Bronchial epithelial cell (primary cell): ENCODE results near the gene GTF2H4. TPM values are rescaled to one million over a fixed set of nuclear protein-coding genes. Genes with fewer than 3 reads are reported as not detected.

Experiments used
- DNase-seq: peaks from one replicate; pipeline ENCODE4 v3.0.0-alpha.2; 2010; ENCODE audit warnings: low read depth
- FAIRE-seq: peaks from 2 replicates; lab custom pipeline; 2011; peaks lifted over from hg19 to GRCh38; lab: Jason Lieb, UNC
- H3K27me3 ChIP-seq: 2 replicates; pipeline ENCODE4 v1.5.1; 2011; ENCODE audit warnings: low read length; ENCODE audit not compliant: control insufficient read depth, insufficient read depth
- H3K36me3 ChIP-seq: 2 replicates; pipeline ENCODE4 v1.5.1; 2011; ENCODE audit warnings: low read length; ENCODE audit not compliant: control insufficient read depth, insufficient read depth
- H3K4me3 ChIP-seq: 2 replicates; pipeline ENCODE4 v1.5.1; 2011; ENCODE audit warnings: mild to moderate bottlenecking, low read depth, low read length, control low read depth
- total RNA-seq: library from RNA; depleted of rRNA; stranded (reverse); fragments of >200 nt; gene quantifications from 2 replicates; pipeline ENCODE4 v1.2.1, GENCODE V29; 2014
- TF ChIP-seq, protein P1 (sequence below): IDR thresholded peaks from 2 replicates; pipeline ENCODE4 v1.5.1; 2011; ENCODE audit warnings: mild to moderate bottlenecking, moderate library complexity, low read length, control low read depth, inconsistent platforms; ENCODE audit not compliant: insufficient read depth, severe bottlenecking

The GTF2H4 gene
- total RNA-seq, 1 donor from 2014 or later: 10.0 TPM

DNA sequence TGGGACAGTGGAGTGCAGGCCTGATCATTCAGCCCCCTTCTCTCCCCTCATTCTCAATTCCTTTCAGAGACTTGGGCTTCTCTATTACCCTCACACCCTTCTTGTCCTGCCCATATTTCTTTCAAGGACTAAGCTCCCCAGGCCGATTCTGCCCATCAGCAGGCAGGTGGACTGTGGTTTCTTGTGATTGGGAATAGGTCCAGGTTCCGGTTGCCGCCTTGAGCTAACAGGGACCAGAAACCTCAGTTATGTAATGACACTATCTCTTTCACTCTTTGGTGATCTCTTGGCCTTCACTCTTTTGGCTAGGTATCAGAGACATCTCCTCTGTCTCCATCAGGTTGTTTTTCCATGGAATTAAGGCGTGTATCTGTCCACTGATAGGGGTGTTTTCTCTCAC, 39.2 kb downstream of the GTF2H4 start:
- Histone ChIP-seq H3K36me3 (no peaks in the 10 kb centered on the region), H3K27me3 (peaks cover 6% of the 10 kb centered on the region), H3K4me3 (no peak overlapping the region)
- TF ChIP-seq, protein P1, sequence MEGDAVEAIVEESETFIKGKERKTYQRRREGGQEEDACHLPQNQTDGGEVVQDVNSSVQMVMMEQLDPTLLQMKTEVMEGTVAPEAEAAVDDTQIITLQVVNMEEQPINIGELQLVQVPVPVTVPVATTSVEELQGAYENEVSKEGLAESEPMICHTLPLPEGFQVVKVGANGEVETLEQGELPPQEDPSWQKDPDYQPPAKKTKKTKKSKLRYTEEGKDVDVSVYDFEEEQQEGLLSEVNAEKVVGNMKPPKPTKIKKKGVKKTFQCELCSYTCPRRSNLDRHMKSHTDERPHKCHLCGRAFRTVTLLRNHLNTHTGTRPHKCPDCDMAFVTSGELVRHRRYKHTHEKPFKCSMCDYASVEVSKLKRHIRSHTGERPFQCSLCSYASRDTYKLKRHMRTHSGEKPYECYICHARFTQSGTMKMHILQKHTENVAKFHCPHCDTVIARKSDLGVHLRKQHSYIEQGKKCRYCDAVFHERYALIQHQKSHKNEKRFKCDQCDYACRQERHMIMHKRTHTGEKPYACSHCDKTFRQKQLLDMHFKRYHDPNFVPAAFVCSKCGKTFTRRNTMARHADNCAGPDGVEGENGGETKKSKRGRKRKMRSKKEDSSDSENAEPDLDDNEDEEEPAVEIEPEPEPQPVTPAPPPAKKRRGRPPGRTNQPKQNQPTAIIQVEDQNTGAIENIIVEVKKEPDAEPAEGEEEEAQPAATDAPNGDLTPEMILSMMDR: no peak
- DNase-seq (no peak), FAIRE-seq (no peak)

DNA sequence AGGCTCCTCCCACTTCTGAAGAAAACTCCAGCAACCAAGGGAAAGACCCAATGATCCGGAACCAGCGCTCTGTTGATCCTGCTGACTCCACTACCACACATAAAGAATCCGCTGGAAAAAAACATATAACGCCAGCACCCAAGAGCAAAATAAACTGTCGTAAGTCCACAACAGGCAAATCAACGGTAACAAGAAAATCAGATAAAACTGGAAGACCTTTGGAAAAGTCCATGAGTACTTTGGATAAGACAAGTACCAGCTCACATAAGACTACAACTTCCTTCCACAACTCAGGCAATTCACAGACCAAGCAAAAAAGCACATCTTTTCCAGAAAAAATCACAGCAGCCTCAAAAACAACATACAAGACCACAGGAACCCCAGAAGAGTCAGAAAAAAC, 40.8 kb downstream of the GTF2H4 start:
- peaks cover 6% of the 10 kb centered on the region for H3K27me3 ChIP-seq
- no peak for DNase-seq
- no peak for FAIRE-seq

DNA sequence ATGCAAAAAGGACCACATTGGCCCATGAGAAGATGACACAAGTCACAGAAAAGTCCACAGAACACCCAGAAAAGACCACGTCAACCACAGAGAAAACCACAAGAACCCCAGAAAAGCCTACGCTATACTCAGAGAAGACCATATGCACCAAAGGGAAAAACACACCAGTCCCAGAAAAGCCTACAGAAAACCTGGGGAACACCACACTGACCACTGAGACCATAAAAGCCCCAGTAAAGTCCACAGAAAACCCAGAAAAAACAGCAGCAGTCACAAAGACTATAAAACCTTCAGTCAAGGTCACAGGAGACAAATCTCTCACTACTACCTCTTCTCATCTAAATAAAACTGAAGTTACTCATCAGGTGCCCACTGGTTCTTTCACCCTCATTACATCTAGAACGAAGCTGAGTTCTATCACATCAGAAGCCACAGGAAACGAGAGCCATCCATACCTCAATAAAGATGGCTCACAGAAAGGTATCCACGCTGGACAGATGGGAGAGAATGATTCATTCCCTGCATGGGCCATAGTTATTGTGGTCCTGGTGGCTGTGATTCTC, 44.0 kb downstream of the GTF2H4 start:
- no peaks in the 10 kb centered on the region for H3K36me3 ChIP-seq

More for the DNA sequence above, 40.8 kb downstream of the GTF2H4 start:
- TF ChIP-seq, protein P1: no peak
- Histone ChIP-seq H3K36me3 (no peaks in the 10 kb centered on the region), H3K4me3 (no peak overlapping the region)

DNA sequence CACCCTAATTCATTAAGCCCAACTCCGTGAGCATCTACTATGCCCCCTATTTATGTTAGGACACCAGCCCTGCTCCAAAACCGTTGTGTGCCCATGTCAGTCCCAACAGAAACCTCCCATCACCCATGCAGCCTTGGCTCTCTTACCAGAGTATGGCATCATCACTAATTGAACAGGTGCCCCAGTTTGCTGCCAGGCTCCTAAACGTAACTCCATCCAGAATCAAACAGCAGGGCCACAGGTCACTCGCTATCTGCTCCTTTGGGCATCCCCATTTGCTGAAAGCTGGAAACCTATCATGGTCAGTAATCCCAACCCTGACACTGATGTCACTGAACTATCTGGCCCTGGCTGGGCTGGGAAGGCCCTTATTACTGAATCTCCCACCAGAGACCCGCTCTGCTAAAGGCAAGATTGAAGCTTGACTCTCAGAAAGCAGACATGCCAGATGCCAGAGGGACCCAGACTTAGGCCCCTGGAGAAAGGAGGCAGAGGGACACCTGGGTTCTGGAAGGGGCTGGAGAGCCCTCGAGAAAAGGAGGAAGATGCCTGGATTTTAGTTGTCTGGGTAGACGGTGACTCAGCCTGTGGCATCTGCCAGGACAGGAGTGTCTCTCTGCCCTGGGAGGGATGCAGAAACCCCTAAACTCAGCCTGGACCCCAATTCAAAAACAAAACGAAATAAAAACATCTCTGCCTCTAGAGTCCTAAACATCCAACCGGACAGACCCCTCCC, 46.8 kb downstream of the GTF2H4 start:
- TF ChIP-seq, protein P1: no peak
- H3K4me3 ChIP-seq: no peak overlapping the region
- no peak for FAIRE-seq
- H3K27me3 ChIP-seq: peaks cover 6% of the 10 kb centered on the region
- no peak for DNase-seq
- H3K36me3 ChIP-seq: no peaks in the 10 kb centered on the region

More for the DNA sequence above, 44.0 kb downstream of the GTF2H4 start:
- Histone ChIP-seq H3K4me3 (no peak overlapping the region), H3K27me3 (peaks cover 6% of the 10 kb centered on the region)
- FAIRE-seq (no peak), DNase-seq (no peak)
- TF ChIP-seq, protein P1: no peak

DNA sequence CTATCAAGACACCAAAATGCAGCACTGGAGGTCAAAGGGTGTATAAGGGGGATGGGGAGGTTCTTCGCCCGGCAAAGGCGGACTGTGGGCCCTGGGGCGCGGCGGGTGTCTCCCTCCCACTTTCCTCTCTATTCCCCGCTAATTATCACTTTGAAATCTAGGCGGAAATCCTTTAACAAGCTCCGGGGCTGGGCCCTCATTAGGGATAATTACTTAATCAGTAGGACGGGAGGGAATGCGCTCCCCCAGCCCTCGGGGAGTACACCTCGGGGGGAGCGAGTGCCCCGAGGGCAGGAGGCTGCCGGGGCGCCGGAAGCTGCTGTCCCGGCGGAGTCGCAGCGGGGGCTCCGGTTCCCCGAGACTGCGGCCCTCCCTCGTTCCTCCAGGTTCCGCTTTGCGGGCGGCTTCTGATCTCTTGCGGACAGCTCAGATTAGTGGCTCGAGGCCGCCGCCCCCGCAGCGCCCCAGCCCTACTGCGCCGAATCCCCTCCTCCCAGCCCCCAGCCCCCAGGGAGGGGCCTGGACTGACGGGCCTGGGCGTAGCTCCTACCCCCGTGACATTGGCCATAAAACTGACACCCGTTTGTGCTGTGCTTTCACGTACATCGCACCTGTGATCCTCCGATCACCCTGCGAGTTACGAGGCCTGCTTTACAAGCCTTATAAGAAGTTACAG, 47.5 kb downstream of the GTF2H4 start:
- Histone ChIP-seq H3K27me3 (peaks cover 7% of the 10 kb centered on the region), H3K4me3 (peak overlapping the region; percentile 28), H3K36me3 (no peaks in the 10 kb centered on the region)
- no peak for DNase-seq
- no peak for FAIRE-seq
- TF ChIP-seq, protein P1: no peak
